ENCODE data around the gene KRT6B. TPM values are rescaled to one million over a fixed set of nuclear protein-coding genes. Genes with fewer than 3 reads are reported as not detected.

KRT6B gene
- total and polyA plus RNA-seq, 2 experiments from 2014 or later, result not detected

DNA sequence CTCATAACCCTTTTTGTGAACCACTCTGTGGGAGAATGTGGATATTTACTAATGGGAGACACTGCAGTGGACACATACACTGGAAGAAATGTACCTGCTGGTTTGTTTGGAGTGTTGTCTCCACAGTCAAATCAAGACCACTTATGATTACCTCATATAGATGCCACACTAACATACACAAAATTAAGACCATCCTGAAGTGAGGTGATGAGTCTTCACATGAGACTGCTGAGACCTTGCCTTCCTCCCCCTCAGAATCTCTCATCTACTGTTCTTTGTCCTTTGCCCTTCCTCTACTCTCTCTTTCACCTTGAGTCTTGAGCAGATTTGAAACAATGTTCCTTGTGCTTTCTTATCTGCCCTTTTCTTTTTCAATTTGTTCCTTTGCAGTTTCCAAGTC, 36.8 kb upstream of the KRT6B start:
- Histone ChIP-seq H3K9me2 (ENCODE audit: insufficient read depth) (no peaks in the 10 kb centered on the region), H2AFZ (no peak overlapping the region), H3K4me1 (ENCODE audit: insufficient read depth) (no peaks in the 10 kb centered on the region), H3K79me2 (replicated peaks; ENCODE audit: insufficient read depth) (no peaks in the 10 kb centered on the region), H3K4me3 (no peak overlapping the region), H3K36me3 (ENCODE audit: insufficient read depth) (no peaks in the 10 kb centered on the region), H3K27ac (ENCODE audit: low read depth) (no peak overlapping the region), H3K27me3 (ENCODE audit: insufficient read depth) (no peaks in the 10 kb centered on the region), H3F3A (replicated peaks; ENCODE audit: low read depth) (no peaks in the 10 kb centered on the region), H4K20me1 (replicated peaks; ENCODE audit: insufficient read depth) (no peaks in the 10 kb centered on the region), H3K4me2 (no peak overlapping the region)
- H3K36me3 Mint-ChIP-seq (ENCODE audit: low read depth), result peaks cover 3% of the 10 kb centered on the region; the same call in 2 of the 3 replicates
- DNase-seq (ENCODE audit: low spot score), result no peak
- H3K27ac Mint-ChIP-seq, result no peak overlapping the region
- peaks cover 17% of the 10 kb centered on the region for H3K9me3 Mint-ChIP-seq
- H3K4me3 Mint-ChIP-seq, result no peak overlapping the region
- no peaks in the 10 kb centered on the region; the same call in 2 of the 3 replicates for H3K4me1 Mint-ChIP-seq
- no peak for ATAC-seq
- TF ChIP-seq EZH2phosphoT487 (IDR thresholded peaks at IDR 0.05; ENCODE audit: unreplicated experiment) (no peak), POLR2AphosphoS5 (IDR thresholded peaks at IDR 0.05; ENCODE audit: low read depth) (no peak), ZNF114 (CRISPR knock-in tag; IDR thresholded peaks at IDR 0.05) (no peak), EZH2 (IDR thresholded peaks at IDR 0.05; ENCODE audit: low read depth, unreplicated experiment) (no peak), NANOG (IDR thresholded peaks at IDR 0.05; ENCODE audit: borderline replicate concordance) (no peak), ZNF331 (CRISPR knock-in tag; IDR thresholded peaks at IDR 0.05; ENCODE audit: low read depth) (no peak), CREB1 (CRISPR knock-in tag; IDR thresholded peaks at IDR 0.05; ENCODE audit: low read depth) (no peak), JUNB (IDR thresholded peaks at IDR 0.05; ENCODE audit: unreplicated experiment) (no peak), STAT1 (IDR thresholded peaks at IDR 0.05; ENCODE audit: unreplicated experiment) (no peak)
- TF ChIP-seq, protein P1, sequence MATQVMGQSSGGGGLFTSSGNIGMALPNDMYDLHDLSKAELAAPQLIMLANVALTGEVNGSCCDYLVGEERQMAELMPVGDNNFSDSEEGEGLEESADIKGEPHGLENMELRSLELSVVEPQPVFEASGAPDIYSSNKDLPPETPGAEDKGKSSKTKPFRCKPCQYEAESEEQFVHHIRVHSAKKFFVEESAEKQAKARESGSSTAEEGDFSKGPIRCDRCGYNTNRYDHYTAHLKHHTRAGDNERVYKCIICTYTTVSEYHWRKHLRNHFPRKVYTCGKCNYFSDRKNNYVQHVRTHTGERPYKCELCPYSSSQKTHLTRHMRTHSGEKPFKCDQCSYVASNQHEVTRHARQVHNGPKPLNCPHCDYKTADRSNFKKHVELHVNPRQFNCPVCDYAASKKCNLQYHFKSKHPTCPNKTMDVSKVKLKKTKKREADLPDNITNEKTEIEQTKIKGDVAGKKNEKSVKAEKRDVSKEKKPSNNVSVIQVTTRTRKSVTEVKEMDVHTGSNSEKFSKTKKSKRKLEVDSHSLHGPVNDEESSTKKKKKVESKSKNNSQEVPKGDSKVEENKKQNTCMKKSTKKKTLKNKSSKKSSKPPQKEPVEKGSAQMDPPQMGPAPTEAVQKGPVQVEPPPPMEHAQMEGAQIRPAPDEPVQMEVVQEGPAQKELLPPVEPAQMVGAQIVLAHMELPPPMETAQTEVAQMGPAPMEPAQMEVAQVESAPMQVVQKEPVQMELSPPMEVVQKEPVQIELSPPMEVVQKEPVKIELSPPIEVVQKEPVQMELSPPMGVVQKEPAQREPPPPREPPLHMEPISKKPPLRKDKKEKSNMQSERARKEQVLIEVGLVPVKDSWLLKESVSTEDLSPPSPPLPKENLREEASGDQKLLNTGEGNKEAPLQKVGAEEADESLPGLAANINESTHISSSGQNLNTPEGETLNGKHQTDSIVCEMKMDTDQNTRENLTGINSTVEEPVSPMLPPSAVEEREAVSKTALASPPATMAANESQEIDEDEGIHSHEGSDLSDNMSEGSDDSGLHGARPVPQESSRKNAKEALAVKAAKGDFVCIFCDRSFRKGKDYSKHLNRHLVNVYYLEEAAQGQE (IDR thresholded peaks at IDR 0.05; ENCODE audit: unreplicated experiment), result no peak
- TF ChIP-seq, protein P2, sequence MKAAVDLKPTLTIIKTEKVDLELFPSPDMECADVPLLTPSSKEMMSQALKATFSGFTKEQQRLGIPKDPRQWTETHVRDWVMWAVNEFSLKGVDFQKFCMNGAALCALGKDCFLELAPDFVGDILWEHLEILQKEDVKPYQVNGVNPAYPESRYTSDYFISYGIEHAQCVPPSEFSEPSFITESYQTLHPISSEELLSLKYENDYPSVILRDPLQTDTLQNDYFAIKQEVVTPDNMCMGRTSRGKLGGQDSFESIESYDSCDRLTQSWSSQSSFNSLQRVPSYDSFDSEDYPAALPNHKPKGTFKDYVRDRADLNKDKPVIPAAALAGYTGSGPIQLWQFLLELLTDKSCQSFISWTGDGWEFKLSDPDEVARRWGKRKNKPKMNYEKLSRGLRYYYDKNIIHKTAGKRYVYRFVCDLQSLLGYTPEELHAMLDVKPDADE (IDR thresholded peaks at IDR 0.05), result no peak
- TF ChIP-seq, protein P3, sequence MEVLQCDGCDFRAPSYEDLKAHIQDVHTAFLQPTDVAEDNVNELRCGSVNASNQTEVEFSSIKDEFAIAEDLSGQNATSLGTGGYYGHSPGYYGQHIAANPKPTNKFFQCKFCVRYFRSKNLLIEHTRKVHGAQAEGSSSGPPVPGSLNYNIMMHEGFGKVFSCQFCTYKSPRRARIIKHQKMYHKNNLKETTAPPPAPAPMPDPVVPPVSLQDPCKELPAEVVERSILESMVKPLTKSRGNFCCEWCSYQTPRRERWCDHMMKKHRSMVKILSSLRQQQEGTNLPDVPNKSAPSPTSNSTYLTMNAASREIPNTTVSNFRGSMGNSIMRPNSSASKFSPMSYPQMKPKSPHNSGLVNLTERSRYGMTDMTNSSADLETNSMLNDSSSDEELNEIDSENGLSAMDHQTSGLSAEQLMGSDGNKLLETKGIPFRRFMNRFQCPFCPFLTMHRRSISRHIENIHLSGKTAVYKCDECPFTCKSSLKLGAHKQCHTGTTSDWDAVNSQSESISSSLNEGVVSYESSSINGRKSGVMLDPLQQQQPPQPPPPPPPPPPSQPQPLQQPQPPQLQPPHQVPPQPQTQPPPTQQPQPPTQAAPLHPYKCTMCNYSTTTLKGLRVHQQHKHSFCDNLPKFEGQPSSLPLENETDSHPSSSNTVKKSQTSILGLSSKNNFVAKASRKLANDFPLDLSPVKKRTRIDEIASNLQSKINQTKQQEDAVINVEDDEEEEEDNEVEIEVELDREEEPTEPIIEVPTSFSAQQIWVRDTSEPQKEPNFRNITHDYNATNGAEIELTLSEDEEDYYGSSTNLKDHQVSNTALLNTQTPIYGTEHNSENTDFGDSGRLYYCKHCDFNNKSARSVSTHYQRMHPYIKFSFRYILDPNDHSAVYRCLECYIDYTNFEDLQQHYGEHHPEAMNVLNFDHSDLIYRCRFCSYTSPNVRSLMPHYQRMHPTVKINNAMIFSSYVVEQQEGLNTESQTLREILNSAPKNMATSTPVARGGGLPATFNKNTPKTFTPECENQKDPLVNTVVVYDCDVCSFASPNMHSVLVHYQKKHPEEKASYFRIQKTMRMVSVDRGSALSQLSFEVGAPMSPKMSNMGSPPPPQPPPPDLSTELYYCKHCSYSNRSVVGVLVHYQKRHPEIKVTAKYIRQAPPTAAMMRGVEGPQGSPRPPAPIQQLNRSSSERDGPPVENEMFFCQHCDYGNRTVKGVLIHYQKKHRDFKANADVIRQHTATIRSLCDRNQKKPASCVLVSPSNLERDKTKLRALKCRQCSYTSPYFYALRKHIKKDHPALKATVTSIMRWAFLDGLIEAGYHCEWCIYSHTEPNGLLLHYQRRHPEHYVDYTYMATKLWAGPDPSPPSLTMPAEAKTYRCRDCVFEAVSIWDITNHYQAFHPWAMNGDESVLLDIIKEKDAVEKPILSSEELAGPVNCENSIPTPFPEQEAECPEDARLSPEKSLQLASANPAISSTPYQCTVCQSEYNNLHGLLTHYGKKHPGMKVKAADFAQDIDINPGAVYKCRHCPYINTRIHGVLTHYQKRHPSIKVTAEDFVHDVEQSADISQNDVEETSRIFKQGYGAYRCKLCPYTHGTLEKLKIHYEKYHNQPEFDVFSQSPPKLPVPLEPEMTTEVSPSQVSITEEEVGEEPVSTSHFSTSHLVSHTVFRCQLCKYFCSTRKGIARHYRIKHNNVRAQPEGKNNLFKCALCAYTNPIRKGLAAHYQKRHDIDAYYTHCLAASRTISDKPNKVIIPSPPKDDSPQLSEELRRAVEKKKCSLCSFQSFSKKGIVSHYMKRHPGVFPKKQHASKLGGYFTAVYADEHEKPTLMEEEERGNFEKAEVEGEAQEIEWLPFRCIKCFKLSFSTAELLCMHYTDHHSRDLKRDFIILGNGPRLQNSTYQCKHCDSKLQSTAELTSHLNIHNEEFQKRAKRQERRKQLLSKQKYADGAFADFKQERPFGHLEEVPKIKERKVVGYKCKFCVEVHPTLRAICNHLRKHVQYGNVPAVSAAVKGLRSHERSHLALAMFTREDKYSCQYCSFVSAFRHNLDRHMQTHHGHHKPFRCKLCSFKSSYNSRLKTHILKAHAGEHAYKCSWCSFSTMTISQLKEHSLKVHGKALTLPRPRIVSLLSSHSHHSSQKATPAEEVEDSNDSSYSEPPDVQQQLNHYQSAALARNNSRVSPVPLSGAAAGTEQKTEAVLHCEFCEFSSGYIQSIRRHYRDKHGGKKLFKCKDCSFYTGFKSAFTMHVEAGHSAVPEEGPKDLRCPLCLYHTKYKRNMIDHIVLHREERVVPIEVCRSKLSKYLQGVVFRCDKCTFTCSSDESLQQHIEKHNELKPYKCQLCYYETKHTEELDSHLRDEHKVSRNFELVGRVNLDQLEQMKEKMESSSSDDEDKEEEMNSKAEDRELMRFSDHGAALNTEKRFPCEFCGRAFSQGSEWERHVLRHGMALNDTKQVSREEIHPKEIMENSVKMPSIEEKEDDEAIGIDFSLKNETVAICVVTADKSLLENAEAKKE (CRISPR knock-in tag; IDR thresholded peaks at IDR 0.05), result no peak
- TF ChIP-seq, protein P4, sequence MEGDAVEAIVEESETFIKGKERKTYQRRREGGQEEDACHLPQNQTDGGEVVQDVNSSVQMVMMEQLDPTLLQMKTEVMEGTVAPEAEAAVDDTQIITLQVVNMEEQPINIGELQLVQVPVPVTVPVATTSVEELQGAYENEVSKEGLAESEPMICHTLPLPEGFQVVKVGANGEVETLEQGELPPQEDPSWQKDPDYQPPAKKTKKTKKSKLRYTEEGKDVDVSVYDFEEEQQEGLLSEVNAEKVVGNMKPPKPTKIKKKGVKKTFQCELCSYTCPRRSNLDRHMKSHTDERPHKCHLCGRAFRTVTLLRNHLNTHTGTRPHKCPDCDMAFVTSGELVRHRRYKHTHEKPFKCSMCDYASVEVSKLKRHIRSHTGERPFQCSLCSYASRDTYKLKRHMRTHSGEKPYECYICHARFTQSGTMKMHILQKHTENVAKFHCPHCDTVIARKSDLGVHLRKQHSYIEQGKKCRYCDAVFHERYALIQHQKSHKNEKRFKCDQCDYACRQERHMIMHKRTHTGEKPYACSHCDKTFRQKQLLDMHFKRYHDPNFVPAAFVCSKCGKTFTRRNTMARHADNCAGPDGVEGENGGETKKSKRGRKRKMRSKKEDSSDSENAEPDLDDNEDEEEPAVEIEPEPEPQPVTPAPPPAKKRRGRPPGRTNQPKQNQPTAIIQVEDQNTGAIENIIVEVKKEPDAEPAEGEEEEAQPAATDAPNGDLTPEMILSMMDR (conservative IDR thresholded peaks at IDR 0.05; ENCODE audit: low read depth in 2 of 2), result no peak
- H3K27me3 Mint-ChIP-seq (ENCODE audit: insufficient read depth, low read depth, poor library complexity), result peaks cover 2% of the 10 kb centered on the region
